ENCODE results near the gene WASHC4.

Gene WASHC4

GRCh38 chr12:105109465-105110212 is 2.1 kb downstream of the WASHC4 start:
- no peaks in the 10 kb centered on the region for H3K9me3 ChIP-seq (ENCODE audit: severe bottlenecking)
- H3K4me3 ChIP-seq (ENCODE audit: severe bottlenecking) = peak overlapping the region; percentile 88
- peak; percentile 26; the same call in 2 of the 3 replicates for ATAC-seq (ENCODE audit: low read depth)
- TF ChIP-seq CTCF (IDR thresholded peaks at IDR 0.05; ENCODE audit: poor library complexity, severe bottlenecking) = no peak
- H3K4me1 ChIP-seq (ENCODE audit: insufficient read depth, poor library complexity, severe bottlenecking) = peaks cover 14% of the 10 kb centered on the region
- H3K27ac ChIP-seq (ENCODE audit: poor library complexity, severe bottlenecking) = peak overlapping the region; percentile 80
- H3K36me3 ChIP-seq (ENCODE audit: low read depth) = peaks cover 41% of the 10 kb centered on the region
- DNase-seq (ENCODE audit: low spot score) = no peak
- H3K27me3 ChIP-seq (ENCODE audit: insufficient read depth, poor library complexity, severe bottlenecking) = no peaks in the 10 kb centered on the region

- Histone ChIP-seq H3K27ac (ENCODE audit: poor library complexity, severe bottlenecking) (peak overlapping the region; percentile 80), H3K4me3 (ENCODE audit: severe bottlenecking) (no peak overlapping the region), H3K36me3 (ENCODE audit: low read depth) (peaks cover 53% of the 10 kb centered on the region), H3K4me1 (ENCODE audit: insufficient read depth, poor library complexity, severe bottlenecking) (peaks cover 14% of the 10 kb centered on the region), H3K27me3 (ENCODE audit: insufficient read depth, poor library complexity, severe bottlenecking) (no peaks in the 10 kb centered on the region), H3K9me3 (ENCODE audit: severe bottlenecking) (no peaks in the 10 kb centered on the region)
- TF ChIP-seq CTCF (IDR thresholded peaks at IDR 0.05; ENCODE audit: poor library complexity, severe bottlenecking) = no peak
- DNase-seq (ENCODE audit: low spot score) (no peak), ATAC-seq (ENCODE audit: low read depth) (no peak)
Measured at GRCh38 chr12:105110851-105111250, 3.3 kb downstream of the WASHC4 start.

- no peak for TF ChIP-seq CTCF (IDR thresholded peaks at IDR 0.05; ENCODE audit: poor library complexity, severe bottlenecking)
- H3K4me1 ChIP-seq (ENCODE audit: insufficient read depth, poor library complexity, severe bottlenecking) = peaks cover 14% of the 10 kb centered on the region
- DNase-seq (ENCODE audit: low spot score) = no peak
- peaks cover 76% of the 10 kb centered on the region for H3K36me3 ChIP-seq (ENCODE audit: low read depth)
- no peaks in the 10 kb centered on the region for H3K27me3 ChIP-seq (ENCODE audit: insufficient read depth, poor library complexity, severe bottlenecking)
- ATAC-seq (ENCODE audit: low read depth) = no peak
- H3K4me3 ChIP-seq (ENCODE audit: severe bottlenecking) = no peak overlapping the region
- H3K9me3 ChIP-seq (ENCODE audit: severe bottlenecking) = no peaks in the 10 kb centered on the region
- no peak overlapping the region for H3K27ac ChIP-seq (ENCODE audit: poor library complexity, severe bottlenecking)
Measured at GRCh38 chr12:105113094-105113493, 5.6 kb downstream of the WASHC4 start.

- Histone ChIP-seq H3K9me3 (ENCODE audit: severe bottlenecking) (no peaks in the 10 kb centered on the region), H3K36me3 (ENCODE audit: low read depth) (peaks cover 100% of the 10 kb centered on the region)
Measured at GRCh38 chr12:105116969-105117368, 9.4 kb downstream of the WASHC4 start.

More at GRCh38 chr12:105116969-105117368, 9.4 kb downstream of the WASHC4 start:
- no peak for TF ChIP-seq CTCF (IDR thresholded peaks at IDR 0.05; ENCODE audit: poor library complexity, severe bottlenecking)
- no peaks in the 10 kb centered on the region for H3K27me3 ChIP-seq (ENCODE audit: insufficient read depth, poor library complexity, severe bottlenecking)
- no peak overlapping the region for H3K4me3 ChIP-seq (ENCODE audit: severe bottlenecking)
- DNase-seq (ENCODE audit: low spot score) (no peak), ATAC-seq (ENCODE audit: low read depth) (no peak)
- H3K27ac ChIP-seq (ENCODE audit: poor library complexity, severe bottlenecking) = no peak overlapping the region
- H3K4me1 ChIP-seq (ENCODE audit: insufficient read depth, poor library complexity, severe bottlenecking) = no peaks in the 10 kb centered on the region
